Left ventricle myocardium superior (tissue), 1 donor: ENCODE data around the gene THEM5. TPM values are rescaled to one million over a fixed set of nuclear protein-coding genes. Genes with fewer than 3 reads are reported as not detected.
"Not testable (repeated sequence)": the region's sequence is repeated elsewhere in the genome, so short reads cannot be mapped to it uniquely, and the experiment has no call there.

Experiments
- ATAC-seq: fragments of 200-7000 bp; cut with Tn5 transposase; one replicate; pipeline ENCODE4 v1.9.1; 2020; ENCODE audit warnings: mild to moderate bottlenecking, moderate library complexity
- DNase-seq: peaks from one replicate; pipeline ENCODE4 v3.0.0-alpha.2; 2020
- intact Hi-C: fragments of 100-400 bp; cut with micrococcal nuclease; formaldehyde crosslinking; loops from one replicate; pipeline ENCODE4 v1.11.0; 2022
- total RNA-seq: library from RNA; stranded (reverse); fragmentation: NEBNext Ultra II Directional; extraction: Animal tissue kit (Norgen Biotek cat#: 25700); gene quantifications from one replicate; pipeline ENCODE4 v1.2.1, GENCODE V29; 2021
- donor health status: DM: no; HTN: yes; CAD: no; lungs with severe emphysema.

The THEM5 gene
- total RNA-seq, 1 donor from 2014 or later: not detected

DNA sequence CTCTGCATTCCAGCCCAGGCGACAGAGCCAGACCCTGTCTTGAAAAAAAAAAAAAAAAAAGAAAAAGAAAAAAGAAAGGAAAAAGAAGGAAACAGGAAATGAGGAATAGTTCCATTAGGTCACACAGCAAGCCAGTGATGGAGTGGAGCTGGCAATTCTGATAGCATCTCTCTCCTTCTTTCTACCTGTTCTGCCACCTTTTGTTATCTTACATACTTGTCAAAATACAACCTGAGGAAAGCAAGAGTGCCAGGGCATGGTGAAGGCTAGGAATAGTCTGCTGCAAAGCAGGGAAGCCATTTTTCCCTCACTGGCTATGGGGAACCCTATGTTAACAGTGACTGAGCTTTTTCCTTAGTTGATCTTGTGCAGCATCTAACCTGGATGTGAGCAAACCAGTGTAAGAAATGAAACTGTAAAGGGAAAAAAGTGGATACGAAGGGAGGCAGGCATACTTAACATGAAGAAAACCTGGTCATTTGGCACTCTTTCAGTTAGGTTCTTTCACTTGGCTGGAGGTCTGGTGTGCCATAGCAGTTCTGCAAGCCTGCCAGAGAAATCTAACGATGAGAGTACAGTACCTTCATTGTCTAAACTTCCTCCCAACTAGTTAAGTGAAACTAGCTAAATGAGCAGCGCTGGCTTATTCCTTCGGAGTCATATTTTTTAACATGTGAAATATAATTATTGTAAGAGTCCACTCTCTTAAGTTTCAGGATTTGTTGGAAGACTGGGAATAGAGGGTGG, 17.9 kb upstream of the THEM5 start:
- ATAC-seq (peak; percentile 17), DNase-seq (no peak)
- intact Hi-C loops: no loop called here

- DNase-seq (no peak), ATAC-seq (no peak)
- intact Hi-C loops: no loop called here
Measured at GRCh38 chr1:151868486-151868885, 15.0 kb upstream of the THEM5 start.

DNA sequence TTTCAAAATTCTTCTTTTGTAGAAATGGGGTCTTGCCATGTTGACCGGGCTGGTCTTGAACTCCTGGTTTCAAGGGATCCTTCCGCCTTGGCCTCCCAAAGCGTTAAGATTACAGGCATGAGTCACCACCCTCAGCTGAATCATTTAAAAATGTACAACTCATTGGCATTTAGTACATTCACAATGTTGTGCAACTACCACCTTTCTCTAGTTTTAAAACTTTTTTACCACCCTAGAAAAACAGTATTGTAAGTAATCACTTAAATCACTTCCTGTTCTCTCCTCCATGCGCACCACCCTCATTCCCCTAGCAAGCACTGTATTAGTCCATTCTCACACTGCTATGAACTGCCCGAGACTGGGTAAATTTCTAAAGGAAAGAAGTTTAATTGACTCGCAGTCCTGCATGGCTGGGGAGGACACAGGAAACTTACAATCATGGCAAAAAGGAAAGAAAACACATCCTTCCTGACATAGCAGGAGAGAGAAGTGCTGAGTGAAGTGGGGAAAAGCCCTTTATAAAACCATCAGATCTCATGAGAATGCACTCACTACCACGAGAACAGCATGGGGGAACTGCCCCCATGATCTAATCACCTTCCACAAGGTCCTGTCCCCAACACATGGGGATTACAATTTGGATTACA, 14.4 kb upstream of the THEM5 start:
- ATAC-seq (no peak), DNase-seq (no peak)
- intact Hi-C loops: no loop called here

DNA sequence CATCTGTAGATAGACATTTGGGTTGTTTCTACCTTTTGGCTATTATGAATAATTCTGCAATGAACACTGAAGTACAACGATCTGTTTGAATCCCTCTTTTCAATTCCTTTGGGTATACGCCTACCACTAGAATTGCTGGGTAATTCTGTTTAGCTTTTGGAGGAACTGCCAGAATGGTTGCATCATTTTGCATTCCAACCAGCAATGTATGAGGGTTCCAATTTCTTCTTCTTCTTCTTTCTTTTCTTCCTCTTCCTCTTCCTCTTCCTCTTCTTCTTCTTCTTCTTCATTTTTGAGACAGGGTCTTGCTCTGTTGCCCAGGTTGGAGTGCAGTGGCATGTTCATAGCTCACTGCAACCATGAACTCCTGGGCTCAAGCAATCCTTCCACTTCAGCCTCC, 13.8 kb upstream of the THEM5 start:
- DNase-seq: no peak
- no peak for ATAC-seq
- intact Hi-C loops: no loop called here

DNA sequence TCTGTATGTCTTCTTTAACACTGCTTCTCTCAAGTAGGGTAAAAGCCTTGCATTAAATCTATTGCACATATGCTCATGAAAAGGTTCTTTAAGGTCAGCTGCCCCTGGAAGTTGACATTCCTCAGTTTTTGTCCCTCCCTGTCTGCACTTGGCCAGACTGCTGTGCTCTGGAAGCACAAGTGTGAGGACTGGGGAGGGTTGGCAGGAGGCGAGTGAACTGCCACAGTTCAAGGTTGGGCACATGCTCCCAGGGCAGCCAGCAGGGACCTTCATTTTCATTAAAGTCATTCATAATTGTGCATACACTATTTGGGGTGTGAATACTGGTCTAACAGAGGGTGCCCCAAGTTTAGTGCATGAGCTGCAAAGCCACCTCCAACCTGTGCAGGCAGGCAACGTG, 10.9 kb upstream of the THEM5 start:
- ATAC-seq (peak; percentile 63), DNase-seq (no peak)
- intact Hi-C loops: no loop called here

- DNase-seq (no peak), ATAC-seq (no peak)
- intact Hi-C loops: no loop called here
Measured at GRCh38 chr1:151862604-151863003, 9.1 kb upstream of the THEM5 start.

DNA sequence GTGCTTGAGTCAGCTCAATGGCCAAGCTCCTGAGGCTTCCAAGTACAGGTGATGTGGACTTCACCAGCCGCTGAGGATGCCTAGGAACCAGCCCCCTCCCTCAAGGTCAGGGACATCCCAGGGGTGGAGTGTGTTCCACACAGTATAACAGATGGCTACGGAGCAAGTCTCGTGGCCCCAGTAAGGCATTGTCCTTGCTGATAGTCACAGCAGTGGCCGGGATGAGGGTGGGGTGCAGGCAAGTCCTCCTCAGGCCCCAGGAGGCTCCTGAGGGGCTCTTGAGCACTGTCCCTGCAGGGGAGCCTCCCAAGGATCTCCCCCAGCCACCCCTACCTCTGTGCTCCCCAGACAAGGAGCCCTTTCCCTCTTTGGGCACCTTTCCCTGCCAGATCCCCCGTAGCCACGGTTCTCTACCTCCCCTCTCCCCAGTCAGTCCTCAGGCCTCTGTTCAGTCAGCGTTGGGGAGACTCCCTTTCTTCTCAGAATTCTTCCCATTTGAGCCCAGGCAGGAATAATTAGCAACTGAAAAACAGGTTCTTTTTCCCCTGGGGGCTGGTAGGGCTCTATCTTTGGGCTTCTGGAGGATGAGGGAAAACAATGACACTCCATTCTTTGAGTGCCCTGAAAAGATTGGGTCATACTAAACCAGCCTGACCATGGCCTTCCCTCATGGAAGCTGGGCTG, 7.1 kb upstream of the THEM5 start:
- DNase-seq (no peak), ATAC-seq (no peak)
- intact Hi-C loops: no loop called here

- ATAC-seq (no peak), DNase-seq (no peak)
- intact Hi-C loops: no loop called here
Measured at GRCh38 chr1:151859891-151860293, 6.4 kb upstream of the THEM5 start.

GRCh38 chr1:151858886-151859665, 5.6 kb upstream of the THEM5 start:
- intact Hi-C loops: no loop called here
- DNase-seq (no peak), ATAC-seq (no peak)

- no peak for DNase-seq
Measured at GRCh38 chr1:151858030-151858746, 4.7 kb upstream of the THEM5 start.

DNA sequence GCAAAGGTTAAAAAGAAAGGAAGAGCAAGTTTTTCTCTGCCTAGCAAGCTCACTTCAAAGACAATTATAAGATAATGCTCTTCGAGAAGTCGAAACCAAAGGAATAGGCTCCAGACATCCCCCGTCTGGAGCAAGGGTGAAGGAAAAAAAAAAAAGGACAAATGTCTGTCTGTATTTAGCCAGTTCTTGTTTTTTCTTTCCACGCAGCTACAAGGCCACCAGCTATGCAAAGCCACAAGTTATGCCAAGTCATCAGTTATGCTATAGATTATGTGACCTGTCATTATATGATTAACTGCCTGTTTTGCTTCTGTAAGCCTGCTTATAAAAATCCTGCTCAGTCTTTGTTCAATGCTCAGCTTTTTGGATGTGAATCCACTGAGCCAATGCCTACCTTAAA, 2.4 kb upstream of the THEM5 start:
- ATAC-seq (no peak), DNase-seq (no peak)
- intact Hi-C loops: no loop called here

More at GRCh38 chr1:151858030-151858746, 4.7 kb upstream of the THEM5 start:
- ATAC-seq: no peak
- intact Hi-C loops: no loop called here

- ATAC-seq (peak; percentile 69), DNase-seq (peak; percentile 43)
- intact Hi-C loops: not testable (repeated sequence)
Measured at GRCh38 chr1:151855516-151855915, 2.0 kb upstream of the THEM5 start.

DNA sequence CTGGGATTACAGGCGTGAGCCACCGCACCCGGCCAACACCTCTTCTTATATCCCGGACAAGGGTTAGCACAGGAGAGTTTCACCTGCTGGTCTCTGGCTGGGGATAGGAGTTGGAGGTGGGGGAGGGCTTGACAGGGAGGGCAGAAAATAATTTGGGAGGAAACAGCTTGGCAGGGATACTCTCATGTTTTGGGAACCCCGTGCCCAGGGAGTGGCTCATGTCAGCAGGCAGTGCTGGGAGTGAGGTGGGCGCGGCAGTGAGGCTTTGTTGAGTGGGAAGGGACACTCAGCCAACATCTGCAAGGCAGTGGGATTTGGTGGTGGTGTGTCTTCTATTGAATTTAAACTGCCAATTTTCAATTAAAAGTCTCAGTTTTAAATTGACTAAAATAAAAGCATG, 1.1 kb upstream of the THEM5 start:
- intact Hi-C loops: no loop called here
- DNase-seq: no peak
- ATAC-seq: no peak

DNA sequence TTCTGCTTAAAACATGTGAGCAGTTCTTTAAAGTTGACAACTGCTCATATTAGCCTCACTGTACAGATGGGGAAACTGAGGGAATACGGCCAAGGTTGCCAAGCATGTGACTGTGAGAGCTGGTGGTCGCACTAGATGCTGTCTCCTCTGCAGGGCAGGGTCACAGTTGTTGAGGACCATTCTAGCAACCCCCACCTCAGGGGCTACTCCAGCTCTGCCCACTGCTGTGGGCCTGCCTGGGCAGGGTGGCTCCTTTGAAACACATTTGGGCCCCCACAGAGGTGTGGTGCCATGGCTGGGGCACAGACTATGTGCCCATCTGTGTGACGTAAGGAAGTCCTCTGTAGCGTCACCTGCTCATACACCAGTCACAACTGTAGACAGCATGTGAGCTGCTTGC, 779 bp downstream of the THEM5 start:
- intact Hi-C loops: no loop called here
- ATAC-seq: no peak
- no peak for DNase-seq

- no peak for DNase-seq
- no peak for ATAC-seq
- intact Hi-C loops: no loop called here
Measured at GRCh38 chr1:151851886-151852285, 1.6 kb downstream of the THEM5 start.

DNA sequence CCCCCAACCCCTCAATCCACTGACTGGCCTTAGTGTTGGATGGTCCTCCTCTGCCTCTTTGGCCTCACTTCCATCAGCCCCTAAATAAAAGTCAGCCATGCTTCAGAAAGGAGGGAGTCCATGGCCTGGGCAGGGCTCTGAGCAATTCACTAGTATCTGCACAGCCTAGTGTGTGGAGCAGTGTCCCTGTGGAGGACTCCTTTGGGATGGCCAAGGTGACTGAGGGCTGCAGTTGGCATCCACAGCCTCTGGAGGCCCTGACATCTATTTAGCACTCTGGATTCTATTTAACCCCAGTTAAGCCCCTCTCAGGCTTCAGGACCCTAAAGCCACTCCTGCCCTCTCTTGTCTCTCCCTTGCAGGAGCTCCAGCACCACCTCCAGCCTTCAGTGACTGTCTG, 3.6 kb downstream of the THEM5 start:
- intact Hi-C loops: no loop called here
- ATAC-seq: no peak

GRCh38 chr1:151849126-151849525, 4.4 kb downstream of the THEM5 start:
- DNase-seq (no peak), ATAC-seq (no peak)
- intact Hi-C loops: no loop called here

More for the DNA sequence above, 3.6 kb downstream of the THEM5 start:
- no peak for DNase-seq

GRCh38 chr1:151847867-151848596, 5.5 kb downstream of the THEM5 start:
- no peak for DNase-seq
- peak; percentile 53 for ATAC-seq
- intact Hi-C loops: no loop called here
